ENCODE results near the gene HECW1.
A peak's percentile ranks its signal among the peaks of the same experiment; 100 is the strongest.
"Not testable (repeated sequence)": the region's sequence is repeated elsewhere in the genome, so short reads cannot be mapped to it uniquely, and the experiment has no call there.

The HECW1 gene

GRCh38 chr7:43467846-43468245 is 355.4 kb downstream of the HECW1 start:
- no peak for DNase-seq (ENCODE audit: low spot score)

- no peak for DNase-seq (ENCODE audit: low spot score)
These were observed 356.6 kb downstream of the HECW1 start for GRCh38 chr7:43469051-43469450.

- DNase-seq (ENCODE audit: low spot score): no peak
These were observed 357.7 kb downstream of the HECW1 start for GRCh38 chr7:43470110-43470509.

- DNase-seq (ENCODE audit: low spot score): no peak
These were observed 363.5 kb downstream of the HECW1 start for GRCh38 chr7:43475983-43476382.

- DNase-seq (ENCODE audit: low spot score): no peak
These were observed 364.4 kb downstream of the HECW1 start for GRCh38 chr7:43476896-43477295.

- DNase-seq (ENCODE audit: low spot score): no peak
These were observed 366.6 kb downstream of the HECW1 start for GRCh38 chr7:43479042-43479441.

- DNase-seq (ENCODE audit: low spot score): no peak
These were observed 367.1 kb downstream of the HECW1 start for GRCh38 chr7:43479543-43479942.

- DNase-seq (ENCODE audit: low spot score): no peak
These were observed 368.1 kb downstream of the HECW1 start for GRCh38 chr7:43480581-43480980.

- peak; percentile 30 for DNase-seq (ENCODE audit: low spot score)
These were observed 369.6 kb downstream of the HECW1 start for GRCh38 chr7:43481902-43482678.

GRCh38 chr7:43482679-43483252 is 370.3 kb downstream of the HECW1 start:
- DNase-seq (ENCODE audit: low spot score): no peak

GRCh38 chr7:43484678-43485395 is 372.4 kb downstream of the HECW1 start:
- DNase-seq (ENCODE audit: low spot score): no peak

GRCh38 chr7:43485580-43485979 is 373.1 kb downstream of the HECW1 start:
- no peak for DNase-seq (ENCODE audit: low spot score)

GRCh38 chr7:43486008-43486407 is 373.6 kb downstream of the HECW1 start:
- not testable (repeated sequence) for DNase-seq (ENCODE audit: low spot score)

GRCh38 chr7:43486634-43487033 is 374.2 kb downstream of the HECW1 start:
- no peak for DNase-seq (ENCODE audit: low spot score)

- DNase-seq (ENCODE audit: low spot score): no peak
These were observed 375.3 kb downstream of the HECW1 start for GRCh38 chr7:43487731-43488073.

- no peak for DNase-seq (ENCODE audit: low spot score)
These were observed 376.8 kb downstream of the HECW1 start for GRCh38 chr7:43489257-43489656.

- DNase-seq (ENCODE audit: low spot score): no peak
These were observed 377.6 kb downstream of the HECW1 start for GRCh38 chr7:43490016-43490415.

GRCh38 chr7:43491123-43491522 is 378.7 kb downstream of the HECW1 start:
- DNase-seq (ENCODE audit: low spot score): no peak

- DNase-seq (ENCODE audit: low spot score): peak; percentile 85
These were observed 379.5 kb downstream of the HECW1 start for GRCh38 chr7:43491984-43492383.

- DNase-seq (ENCODE audit: low spot score): no peak
These were observed 380.4 kb downstream of the HECW1 start for GRCh38 chr7:43492896-43493295.

- DNase-seq (ENCODE audit: low spot score): no peak
These were observed 383.1 kb downstream of the HECW1 start for GRCh38 chr7:43495572-43495971.

- no peak for DNase-seq (ENCODE audit: low spot score)
These were observed 384.1 kb downstream of the HECW1 start for GRCh38 chr7:43496596-43496995.

GRCh38 chr7:43501870-43502269 is 389.4 kb downstream of the HECW1 start:
- DNase-seq (ENCODE audit: low spot score): peak; percentile 68
